Lower leg skin (tissue), 3 donors: ENCODE measurements around the gene BIN1.

Experiments used
- CTCF ChIP-seq, 3 donors: fragments of 450-650 bp; IDR thresholded peaks; one replicate each; pipeline ENCODE4 v1.5.1; 2016; ENCODE audit warnings: antibody characterized with exemption in 3 of 3, mild to moderate bottlenecking in 3 of 3, moderate library complexity in 2 of 3
- POLR2A ChIP-seq, 2 donors: fragments of 450-650 bp; IDR thresholded peaks; one replicate each; pipeline ENCODE4 v1.6.1; 2016 to 2017; ENCODE audit warnings: antibody characterized with exemption in 2 of 2, mild to moderate bottlenecking in 1 of 2, moderate library complexity in 1 of 2

GRCh38 chr2:127058246-127058953 lies 48.6 kb downstream of the BIN1 start:
- no peak for TF ChIP-seq CTCF (IDR thresholded peaks at IDR 0.05)
- TF ChIP-seq POLR2A (IDR thresholded peaks at IDR 0.05), result no peak
